ENCODE measurements around the gene LSM4. TPM values are rescaled to one million over a fixed set of nuclear protein-coding genes. Genes with fewer than 3 reads are reported as not detected.

Gene LSM4
- total and polyA plus RNA-seq, 4 donors = 32.2 to 91.8 (median 46.5) TPM

GRCh38 chr19:18263324-18264136 is 59.3 kb downstream of the LSM4 start:
- H3K9me3 ChIP-seq (ENCODE audit: control insufficient read depth, low read length) = no peaks in the 10 kb centered on the region
- no peaks in the 10 kb centered on the region for H3K4me1 ChIP-seq (ENCODE audit: control insufficient read depth in 1 of 2, insufficient read depth in 2 of 2, low read length in 2 of 2)
- intact Hi-C loops (cut with DNase I) = no loop called here
- peaks cover 3 to 11% of the 10 kb centered on the region in 2 donors for H3K36me3 ChIP-seq (ENCODE audit: control insufficient read depth in 1 of 2, insufficient read depth in 2 of 2, low read length in 1 of 2)
- no peaks in the 10 kb centered on the region for H3K27me3 ChIP-seq (ENCODE audit: control insufficient read depth in 1 of 2, insufficient read depth in 2 of 2, low read length in 1 of 2)
- H3K27ac ChIP-seq (ENCODE audit: low read depth in 1 of 2, low read length in 2 of 2) = no peak overlapping the region
- DNase-seq (no peak), ATAC-seq (ENCODE audit: low FRiP score) (no peak)
- 81 to 83% methylated on average over 14 to 16 of the region's 16 CpGs for WGBS, 2 donors
- H3K4me3 ChIP-seq (ENCODE audit: low read length in 2 of 2) = no peak overlapping the region

- Histone ChIP-seq H3K27me3 (ENCODE audit: control insufficient read depth in 1 of 2, insufficient read depth in 2 of 2, low read length in 1 of 2) (no peaks in the 10 kb centered on the region), H3K4me1 (ENCODE audit: control insufficient read depth in 1 of 2, insufficient read depth in 2 of 2, low read length in 2 of 2) (no peaks in the 10 kb centered on the region), H3K9me3 (ENCODE audit: control insufficient read depth, low read length) (no peaks in the 10 kb centered on the region), H3K4me3 (ENCODE audit: low read length in 2 of 2) (no peak overlapping the region), H3K27ac (ENCODE audit: low read depth in 1 of 2, low read length in 2 of 2) (no peak overlapping the region), H3K36me3 (ENCODE audit: control insufficient read depth in 1 of 2, insufficient read depth in 2 of 2, low read length in 1 of 2) (peaks cover 3 to 11% of the 10 kb centered on the region in 2 donors)
- 78 to 84% methylated on average over 10 of the region's 10 CpGs for whole genome bisulfite sequencing, 2 donors
- DNase-seq (no peak), ATAC-seq (ENCODE audit: low FRiP score) (no peak)
- intact Hi-C loops (cut with DNase I) = no loop called here
Observed at GRCh38 chr19:18262917-18263316, 60.0 kb downstream of the LSM4 start.

- no peaks in the 10 kb centered on the region for H3K4me1 ChIP-seq (ENCODE audit: control insufficient read depth in 1 of 2, insufficient read depth in 2 of 2, low read length in 2 of 2)
- ATAC-seq (ENCODE audit: low FRiP score) = no peak
- no peak overlapping the region for H3K4me3 ChIP-seq (ENCODE audit: low read length in 2 of 2)
- H3K27me3 ChIP-seq (ENCODE audit: control insufficient read depth in 1 of 2, insufficient read depth in 2 of 2, low read length in 1 of 2) = no peaks in the 10 kb centered on the region
- H3K9me3 ChIP-seq (ENCODE audit: control insufficient read depth, low read length) = no peaks in the 10 kb centered on the region
- intact Hi-C loops (cut with DNase I) = no loop called here
- no peak for DNase-seq
- peaks cover 3 to 12% of the 10 kb centered on the region in 2 donors for H3K36me3 ChIP-seq (ENCODE audit: control insufficient read depth in 1 of 2, insufficient read depth in 2 of 2, low read length in 1 of 2)
- no peak overlapping the region for H3K27ac ChIP-seq (ENCODE audit: low read depth in 1 of 2, low read length in 2 of 2)
Observed at GRCh38 chr19:18262144-18262543, 60.7 kb downstream of the LSM4 start.

GRCh38 chr19:18261474-18261873 is 61.4 kb downstream of the LSM4 start:
- peaks cover 3 to 6% of the 10 kb centered on the region in 2 donors for H3K36me3 ChIP-seq (ENCODE audit: control insufficient read depth in 1 of 2, insufficient read depth in 2 of 2, low read length in 1 of 2)

GRCh38 chr19:18259893-18260292 is 63.0 kb downstream of the LSM4 start:
- Histone ChIP-seq H3K27me3 (ENCODE audit: control insufficient read depth in 1 of 2, insufficient read depth in 2 of 2, low read length in 1 of 2) (no peaks in the 10 kb centered on the region), H3K27ac (ENCODE audit: low read depth in 1 of 2, low read length in 2 of 2) (no peak overlapping the region), H3K4me1 (ENCODE audit: control insufficient read depth in 1 of 2, insufficient read depth in 2 of 2, low read length in 2 of 2) (no peaks in the 10 kb centered on the region), H3K36me3 (ENCODE audit: control insufficient read depth in 1 of 2, insufficient read depth in 2 of 2, low read length in 1 of 2) (peaks cover 0 to 4% of the 10 kb centered on the region in 2 donors), H3K9me3 (ENCODE audit: control insufficient read depth, low read length) (no peaks in the 10 kb centered on the region), H3K4me3 (ENCODE audit: low read length in 2 of 2) (no peak overlapping the region)
- WGBS, 2 donors = 81 to 88% methylated on average over 4 of the region's 4 CpGs
- DNase-seq = no peak
- intact Hi-C loops (cut with DNase I) = loop anchor here in 1 of 2 donors (10.0 kb wide), 1 partner anchor 155 kb away; the partner anchor contains the start of gene SSBP4
- no peak for ATAC-seq (ENCODE audit: low FRiP score)

More at GRCh38 chr19:18261474-18261873, 61.4 kb downstream of the LSM4 start:
- Histone ChIP-seq H3K9me3 (ENCODE audit: control insufficient read depth, low read length) (no peaks in the 10 kb centered on the region), H3K27ac (ENCODE audit: low read depth in 1 of 2, low read length in 2 of 2) (no peak overlapping the region), H3K27me3 (ENCODE audit: control insufficient read depth in 1 of 2, insufficient read depth in 2 of 2, low read length in 1 of 2) (no peaks in the 10 kb centered on the region), H3K4me3 (ENCODE audit: low read length in 2 of 2) (no peak overlapping the region), H3K4me1 (ENCODE audit: control insufficient read depth in 1 of 2, insufficient read depth in 2 of 2, low read length in 2 of 2) (no peaks in the 10 kb centered on the region)
- no peak for DNase-seq
- intact Hi-C loops (cut with DNase I) = no loop called here
- ATAC-seq (ENCODE audit: low FRiP score) = no peak
- 93 to 96% methylated on average over 2 of the region's 2 CpGs for WGBS, 2 donors

GRCh38 chr19:18257503-18258470 is 65.1 kb downstream of the LSM4 start:
- 90 to 93% methylated on average over 55 of the region's 55 CpGs for WGBS, 2 donors
- ATAC-seq (ENCODE audit: low FRiP score) (no peak), DNase-seq (no peak)
- intact Hi-C loops (cut with DNase I) = loop anchor here in 1 of 2 donors (10.0 kb wide), 1 partner anchor 157 kb away; the partner anchor contains the start of gene SSBP4
- H3K9me3 ChIP-seq (ENCODE audit: control insufficient read depth, low read length) = no peaks in the 10 kb centered on the region
- H3K27ac ChIP-seq (ENCODE audit: low read depth in 1 of 2, low read length in 2 of 2) = no peak overlapping the region
- no peaks in the 10 kb centered on the region for H3K27me3 ChIP-seq (ENCODE audit: control insufficient read depth in 1 of 2, insufficient read depth in 2 of 2, low read length in 1 of 2)
- H3K4me1 ChIP-seq (ENCODE audit: control insufficient read depth in 1 of 2, insufficient read depth in 2 of 2, low read length in 2 of 2) = no peaks in the 10 kb centered on the region
- peaks cover 0 to 4% of the 10 kb centered on the region in 2 donors for H3K36me3 ChIP-seq (ENCODE audit: control insufficient read depth in 1 of 2, insufficient read depth in 2 of 2, low read length in 1 of 2)
- no peak overlapping the region for H3K4me3 ChIP-seq (ENCODE audit: low read length in 2 of 2)

Small RNA genes lying within 50 kb of the gene (microRNA-seq; reads per million reads assigned to microRNA genes)
- gene MIR3188 = 0.99 to 6.0 reads per million in 2 donors

Other genes with a start within 250 kb of the LSM4 start
- 1 to 10 TPM; 1.7 to 2.6 TPM for gene IL12RB1, start 236.1 kb downstream of the LSM4 start, total RNA-seq
- gene IL12RB1, start 236.1 kb downstream of the LSM4 start, polyA plus RNA-seq = under 1 TPM; 0.69 to 0.75 TPM
- gene MAST3, start 225.3 kb downstream of the LSM4 start, total RNA-seq = 10 to 100 TPM; 21.5 to 25.2 TPM
- gene MAST3, start 225.3 kb downstream of the LSM4 start, polyA plus RNA-seq = 10 to 100 TPM in 1 of 2 donors, 1 to 10 TPM in 1; 4.4 to 32.7 TPM
- 10 to 100 TPM; 14.1 to 21.8 TPM for gene PIK3R2, start 169.9 kb downstream of the LSM4 start, total RNA-seq
- gene PIK3R2, start 169.9 kb downstream of the LSM4 start, polyA plus RNA-seq = 1 to 10 TPM; 1.8 to 5.1 TPM
- gene IFI30, start 149.3 kb downstream of the LSM4 start, total RNA-seq = 10 to 100 TPM; 85.2 to 92.7 TPM
- gene IFI30, start 149.3 kb downstream of the LSM4 start, polyA plus RNA-seq = 100 to 1,000 TPM in 1 of 2 donors, 10 to 100 TPM in 1; 35.0 to 107 TPM
- 1 to 10 TPM; 5.7 to 6.2 TPM for gene MPV17L2, start 129.9 kb downstream of the LSM4 start, total RNA-seq
- gene MPV17L2, start 129.9 kb downstream of the LSM4 start, polyA plus RNA-seq = 10 to 100 TPM in 1 of 2 donors, 1 to 10 TPM in 1; 6.1 to 12.2 TPM
- gene RAB3A, start 119.0 kb downstream of the LSM4 start, total RNA-seq = 1 to 10 TPM; 3.4 to 3.8 TPM
- gene RAB3A, start 119.0 kb downstream of the LSM4 start, polyA plus RNA-seq = 1 to 10 TPM; 2.1 to 2.6 TPM
- gene PDE4C, start 96.6 kb downstream of the LSM4 start, total RNA-seq = 1 to 10 TPM; 1.7 to 2.3 TPM
- under 1 TPM; 0.03 to 0.25 TPM for gene PDE4C, start 96.6 kb downstream of the LSM4 start, polyA plus RNA-seq
- 10 to 100 TPM in 1 of 2 donors, 1 to 10 TPM in 1; 8.1 to 12.2 TPM for gene IQCN, start 48.6 kb downstream of the LSM4 start, total RNA-seq
- gene IQCN, start 48.6 kb downstream of the LSM4 start, polyA plus RNA-seq = 10 to 100 TPM in 1 of 2 donors, 1 to 10 TPM in 1; 4.5 to 20.7 TPM
- 100 to 1,000 TPM; 214 to 492 TPM for gene JUND, start 41.5 kb downstream of the LSM4 start, total RNA-seq
- 100 to 1,000 TPM in 1 of 2 donors, 10 to 100 TPM in 1; 62.6 to 161 TPM for gene JUND, start 41.5 kb downstream of the LSM4 start, polyA plus RNA-seq
- gene PGPEP1, start 17.5 kb upstream of the LSM4 start, total RNA-seq = 10 to 100 TPM; 41.5 to 46.9 TPM
- gene PGPEP1, start 17.5 kb upstream of the LSM4 start, polyA plus RNA-seq = 10 to 100 TPM; 19.2 to 25.3 TPM
- gene GDF15, start 63.1 kb upstream of the LSM4 start, total RNA-seq = 1 to 10 TPM; 4.2 to 9.8 TPM
- gene GDF15, start 63.1 kb upstream of the LSM4 start, polyA plus RNA-seq = 1 to 10 TPM; 2.8 to 3.2 TPM
- 10 to 100 TPM in 1 of 2 donors, 1 to 10 TPM in 1; 7.7 to 15.6 TPM for gene LRRC25, start 74.5 kb upstream of the LSM4 start, total RNA-seq
- 1 to 10 TPM; 2.2 to 7.4 TPM for gene LRRC25, start 74.5 kb upstream of the LSM4 start, polyA plus RNA-seq
- 10 to 100 TPM; 51.4 to 89.4 TPM for gene SSBP4, start 96.3 kb upstream of the LSM4 start, total RNA-seq
- 100 to 1,000 TPM in 1 of 2 donors, 10 to 100 TPM in 1; 40.6 to 150 TPM for gene SSBP4, start 96.3 kb upstream of the LSM4 start, polyA plus RNA-seq
- gene ISYNA1, start 115.1 kb upstream of the LSM4 start, total RNA-seq = 10 to 100 TPM; 42.1 to 86.5 TPM
- gene ISYNA1, start 115.1 kb upstream of the LSM4 start, polyA plus RNA-seq = 100 to 1,000 TPM in 1 of 2 donors, 10 to 100 TPM in 1; 56.0 to 535 TPM
- 10 to 100 TPM; 30.0 to 37.9 TPM for gene ELL, start 199.0 kb upstream of the LSM4 start, total RNA-seq
- 10 to 100 TPM in 1 of 2 donors, 1 to 10 TPM in 1; 7.3 to 13.1 TPM for gene ELL, start 199.0 kb upstream of the LSM4 start, polyA plus RNA-seq
- 100 to 1,000 TPM; 225 to 239 TPM for gene FKBP8, start 220.5 kb upstream of the LSM4 start, total RNA-seq
- gene FKBP8, start 220.5 kb upstream of the LSM4 start, polyA plus RNA-seq = 100 to 1,000 TPM; 255 to 362 TPM
- 10 to 100 TPM; 85.4 to 92.4 TPM for gene KXD1, start 234.8 kb upstream of the LSM4 start, total RNA-seq
- gene KXD1, start 234.8 kb upstream of the LSM4 start, polyA plus RNA-seq = 100 to 1,000 TPM in 1 of 2 donors, 10 to 100 TPM in 1; 85.6 to 128 TPM
- 100 to 1,000 TPM; 750 to 787 TPM for gene UBA52, start 248.8 kb upstream of the LSM4 start, total RNA-seq
- gene UBA52, start 248.8 kb upstream of the LSM4 start, polyA plus RNA-seq = 1,000 to 10,000 TPM; 1,225 to 1,252 TPM